ENCODE results near the gene SLC25A1.

The SLC25A1 gene

DNA sequence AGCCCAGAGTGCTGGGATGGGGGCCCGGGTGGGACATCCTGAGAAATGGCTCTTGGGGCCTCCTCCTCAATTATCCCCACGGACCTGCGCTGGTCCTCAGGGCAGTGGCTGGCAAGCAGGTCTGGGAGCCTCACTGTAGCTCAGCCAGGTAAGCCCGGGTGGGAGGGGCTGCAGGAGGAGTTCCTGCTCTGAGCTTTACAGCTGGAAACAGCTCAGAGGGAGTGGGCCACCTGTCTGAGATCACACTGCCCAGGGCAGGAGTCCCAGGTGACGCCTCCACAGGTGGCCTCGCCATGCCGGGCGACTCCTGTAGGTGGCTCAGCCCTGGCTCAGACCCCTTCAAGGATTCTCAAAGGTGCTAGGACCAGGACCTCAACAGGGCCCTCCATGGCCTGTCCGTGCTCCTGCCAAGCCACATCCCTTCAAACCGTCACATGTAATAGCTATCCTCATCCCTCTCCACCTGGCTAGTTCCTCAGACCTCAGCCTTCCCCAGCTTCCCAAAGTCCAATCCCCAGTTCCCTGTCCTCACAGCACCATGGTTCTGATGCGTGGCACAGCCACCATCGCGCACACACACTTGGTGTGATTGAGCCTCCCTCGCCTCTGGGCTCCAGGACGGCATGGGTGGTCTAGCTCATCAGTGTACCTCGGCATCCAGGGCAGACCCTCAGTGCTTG lies 51.1 kb downstream of the SLC25A1 start:
- DNase-seq (ENCODE audit: extremely low spot score, insufficient read length, low read depth) (no peak), FAIRE-seq (no peak)

DNA sequence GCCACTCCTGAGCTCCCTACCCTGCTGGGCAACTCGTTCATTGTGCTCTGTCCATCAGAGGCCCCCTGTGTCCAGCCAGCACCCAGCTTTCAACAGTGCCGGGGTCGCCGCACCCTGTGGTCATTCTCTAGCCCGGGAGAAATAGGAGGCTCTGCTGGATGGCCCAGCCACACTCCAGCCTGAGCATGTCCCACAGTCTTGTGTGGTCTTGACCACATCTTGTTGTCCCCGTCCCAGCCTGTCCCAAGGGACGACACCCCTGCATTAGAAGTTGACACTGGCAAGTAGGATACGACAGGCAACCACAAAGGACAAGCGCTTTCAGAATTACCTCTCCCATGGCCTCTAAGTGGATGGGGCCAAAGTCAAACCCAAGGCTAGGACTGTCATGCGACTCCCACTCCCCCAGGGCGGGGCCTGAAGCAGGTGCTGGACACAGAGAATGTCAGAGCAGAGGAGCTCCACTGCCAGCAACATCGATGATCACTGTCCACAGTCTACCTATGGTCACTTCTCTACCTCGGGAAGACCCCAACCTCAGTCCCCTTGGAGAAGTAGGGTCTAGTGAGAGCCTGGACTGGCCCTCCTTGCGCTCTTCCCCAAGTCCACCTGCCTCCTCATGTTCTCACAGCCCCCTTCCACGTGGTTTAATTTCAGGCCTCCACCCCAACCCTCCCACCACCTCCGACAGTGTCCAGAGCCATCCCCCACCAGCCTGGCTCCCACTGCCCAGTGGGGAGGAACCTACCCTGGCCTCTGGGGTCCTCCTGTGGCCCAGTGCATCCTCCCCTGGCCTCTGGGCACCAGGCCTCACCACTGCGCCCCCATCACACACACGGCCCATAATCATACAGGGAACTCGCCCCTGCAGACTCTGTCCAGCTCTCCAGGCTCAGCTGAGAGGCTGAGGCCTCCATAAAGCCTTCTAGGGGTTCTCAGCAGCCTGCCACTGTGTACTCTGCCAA lies 51.9 kb downstream of the SLC25A1 start:
- FAIRE-seq (no peak), DNase-seq (ENCODE audit: extremely low spot score, insufficient read length, low read depth) (no peak)
